H1 (cell line): ENCODE data around the gene NSMCE3. TPM values are rescaled to one million over a fixed set of nuclear protein-coding genes. Genes with fewer than 3 reads are reported as not detected.
"Not testable (repeated sequence)": the region's sequence is repeated elsewhere in the genome, so short reads cannot be mapped to it uniquely, and the experiment has no call there.

Source experiments
- CTCF ChIA-PET: fragments of 300-600 bp; sonication (Branson Sonifier 250); formaldehyde crosslinking; loops from one replicate; lab custom pipeline; 2021; ENCODE audit not compliant: partially characterized antibody; lab: Charles Lee
- POLR2A ChIA-PET: fragments of 300-600 bp; sonication (Branson Sonifier 250); formaldehyde crosslinking; loops from one replicate; lab custom pipeline; 2021; ENCODE audit warnings: inconsistent platforms; ENCODE audit not compliant: partially characterized antibody; lab: Charles Lee
- DNase-seq, 2 experiments: peaks; one replicate each; pipeline versions ENCODE4 v3.0.0 to v3.0.0-alpha.2; 2010 to 2022; ENCODE audit warnings: low spot score in 2 of 2, low read depth in 1 of 2, mixed read lengths in 1 of 2
- FAIRE-seq: peaks from 2 replicates; lab custom pipeline; 2011; peaks lifted over from hg19 to GRCh38; lab: Jason Lieb, UNC
- H2AFZ ChIP-seq: 2 replicates; pipeline ENCODE4 v1.8.1; 2012; ENCODE audit warnings: low read length, inconsistent platforms
- H2AK5ac ChIP-seq: 2 replicates; pipeline ENCODE4 v1.6.1; 2013; ENCODE audit warnings: low read depth, low read length
- H2BK120ac ChIP-seq: replicated peaks from 2 replicates; pipeline ENCODE3; 2013; ENCODE audit warnings: low read depth, low read length, inconsistent platforms
- H2BK12ac ChIP-seq: 2 replicates; pipeline ENCODE4 v1.6.1; 2013; ENCODE audit warnings: low read depth, low read length
- H2BK15ac ChIP-seq: 2 replicates; pipeline ENCODE4 v1.6.1; 2013; ENCODE audit warnings: low read length
- H2BK20ac ChIP-seq: 2 replicates; pipeline ENCODE4 v1.6.1; 2013; ENCODE audit warnings: low read length
- H2BK5ac ChIP-seq: 2 replicates; pipeline ENCODE4 v1.6.1; 2013; ENCODE audit warnings: low read depth, low read length
- H3K14ac ChIP-seq: 2 replicates; pipeline ENCODE4 v1.6.1; 2013; ENCODE audit warnings: inconsistent platforms; ENCODE audit not compliant: insufficient read length
- H3K18ac ChIP-seq: 2 replicates; pipeline ENCODE4 v1.6.1; 2013; ENCODE audit warnings: low read length; ENCODE audit errors: extremely low read depth
- H3K23ac ChIP-seq: 2 replicates; pipeline ENCODE4 v1.6.1; 2013; ENCODE audit warnings: inconsistent platforms; ENCODE audit not compliant: insufficient read length
- H3K23me2 ChIP-seq: 2 replicates; pipeline ENCODE4 v1.6.1; 2013; ENCODE audit warnings: low read depth, low read length
- H3K27ac ChIP-seq: 2 replicates; pipeline ENCODE4 v1.6.1; 2011; ENCODE audit warnings: low read depth, low read length, inconsistent platforms
- H3K27me3 ChIP-seq, 4 experiments: replicated peaks in 1 of 4; 1 replicate in 1 of 4; 2 replicates in 3 of 4; pipeline versions ENCODE4 v1.6.1 to v1.8.1; 2011 to 2013; ENCODE audit warnings: low read length in 3 of 4, mild to moderate bottlenecking in 3 of 4, inconsistent platforms in 2 of 4, mixed read lengths in 2 of 4, moderate library complexity in 1 of 4; ENCODE audit not compliant: control insufficient read depth in 3 of 4, insufficient read depth in 3 of 4; ENCODE audit errors: extremely low read depth in 1 of 4
- H3K36me3 ChIP-seq, 4 experiments: 2 replicates each; pipeline versions ENCODE4 v1.6.1 to v1.8.1; 2011 to 2013; ENCODE audit warnings: mild to moderate bottlenecking in 4 of 4, low read length in 3 of 4, moderate library complexity in 2 of 4, control low read depth in 1 of 4, inconsistent platforms in 1 of 4; ENCODE audit not compliant: insufficient read depth in 4 of 4, control insufficient read depth in 2 of 4
- H3K4ac ChIP-seq: replicated peaks from 2 replicates; pipeline ENCODE3; 2013; ENCODE audit warnings: low read length, low read depth, mixed read lengths, inconsistent platforms; ENCODE audit not compliant: insufficient read length
- H3K4me1 ChIP-seq, 4 experiments: replicated peaks in 1 of 4; 1 replicate in 1 of 4; 2 replicates in 3 of 4; pipeline versions ENCODE4 v1.6.1 to v1.8.1; 2011 to 2013; ENCODE audit warnings: low read length in 3 of 4, inconsistent platforms in 2 of 4, mixed read lengths in 1 of 4; ENCODE audit not compliant: insufficient read depth in 4 of 4, control insufficient read depth in 3 of 4
- H3K4me2 ChIP-seq, 2 experiments: 2 replicates each; pipeline versions ENCODE4 v1.6.1 to v1.8.1; 2011 to 2013; ENCODE audit warnings: low read depth in 2 of 2, low read length in 2 of 2, control low read depth in 1 of 2, inconsistent platforms in 1 of 2, mild to moderate bottlenecking in 1 of 2; ENCODE audit not compliant: insufficient read depth in 1 of 2
- H3K4me3 ChIP-seq, 4 experiments: fragments of 200-600, 300-600 bp in 1 of 4; sonication (generic), shearing (Covaris generic), sonication (Bioruptor Twin) in 1 of 4; 2 replicates each; pipeline versions ENCODE4 v1.5.1 to v1.8.1; 2011 to 2016; ENCODE audit warnings: low read length in 4 of 4, low read depth in 3 of 4, control low read depth in 2 of 4, inconsistent platforms in 2 of 4, mild to moderate bottlenecking in 2 of 4, mixed read lengths in 1 of 4, moderate library complexity in 1 of 4; ENCODE audit not compliant: insufficient read depth in 2 of 4; ENCODE audit errors: extremely low read depth in 1 of 4
- H3K56ac ChIP-seq: replicated peaks from 2 replicates; pipeline ENCODE3; 2013; ENCODE audit warnings: low read depth, mild to moderate bottlenecking, mixed read lengths, low read length, inconsistent platforms; ENCODE audit not compliant: insufficient read length
- H3K79me1 ChIP-seq: 2 replicates; pipeline ENCODE4 v1.6.1; 2013; ENCODE audit warnings: low read depth, low read length, control low read depth
- H3K79me2 ChIP-seq, 2 experiments: 2 replicates each; pipeline versions ENCODE4 v1.6.1 to v1.8.1; 2012 to 2013; ENCODE audit warnings: low read length in 2 of 2, mild to moderate bottlenecking in 2 of 2, inconsistent platforms in 1 of 2; ENCODE audit not compliant: insufficient read depth in 2 of 2, control insufficient read depth in 1 of 2
- H3K9ac ChIP-seq, 4 experiments: replicated peaks in 1 of 4; 1 replicate in 1 of 4; 2 replicates in 3 of 4; pipeline versions ENCODE4 v1.6.1 to v1.8.1; 2011 to 2013; ENCODE audit warnings: low read depth in 3 of 4, low read length in 3 of 4, control low read depth in 2 of 4, mild to moderate bottlenecking in 2 of 4, moderate library complexity in 2 of 4, inconsistent platforms in 1 of 4; ENCODE audit errors: extremely low read depth in 1 of 4
- H3K9me3 ChIP-seq, 2 experiments: 2 replicates each; pipeline versions ENCODE4 v1.6.1 to v1.8.1; 2012 to 2013; ENCODE audit warnings: mild to moderate bottlenecking in 2 of 2, moderate library complexity in 2 of 2, control low read depth in 1 of 2, inconsistent platforms in 1 of 2, low read depth in 1 of 2, low read length in 1 of 2, mixed read lengths in 1 of 2; ENCODE audit not compliant: insufficient read depth in 2 of 2
- H4K20me1 ChIP-seq, 2 experiments: replicated peaks in 1 of 2; 2 replicates each; pipeline versions ENCODE3 to v1.8.1; 2011 to 2013; ENCODE audit warnings: inconsistent platforms in 2 of 2, low read length in 2 of 2, mild to moderate bottlenecking in 1 of 2; ENCODE audit not compliant: insufficient read depth in 2 of 2, control insufficient read depth in 1 of 2
- H4K5ac ChIP-seq: 2 replicates; pipeline ENCODE4 v1.6.1; 2013; ENCODE audit warnings: low read length, low read depth, mixed read lengths, inconsistent platforms; ENCODE audit not compliant: insufficient read length
- H4K8ac ChIP-seq: 2 replicates; pipeline ENCODE4 v1.8.0; 2013; ENCODE audit warnings: mild to moderate bottlenecking, moderate library complexity, low read length, inconsistent platforms; ENCODE audit not compliant: insufficient read depth; ENCODE audit errors: extremely low read depth
- H4K91ac ChIP-seq: replicated peaks from 2 replicates; pipeline ENCODE3; 2013; ENCODE audit warnings: low read length, mixed read lengths, inconsistent platforms; ENCODE audit not compliant: insufficient read length
- WGBS, 2 experiments: shearing (Covaris generic) in 1 of 2; methylation state at CpG; one replicate each; pipeline versions ENCODE4 v1.1.6 to v1.1.7; 2013 to 2015; ENCODE audit warnings: low lambda C conversion rate in 2 of 2, mixed read lengths in 2 of 2, inconsistent platforms in 1 of 2, low coverage in 1 of 2, missing lambda C conversion rate in 1 of 2; ENCODE audit not compliant: insufficient replicate concordance in 2 of 2, insufficient coverage in 1 of 2, insufficient read length in 1 of 2; ENCODE audit errors: extremely low coverage in 1 of 2, missing lambda C conversion rate in 1 of 2; 5-methylcytosine and 5-hydroxymethylcytosine counted together
- polyA plus RNA-seq, 7 experiments: library from polyadenylated mRNA; depleted of rRNA in 3 of 7; stranded (reverse) in 5 of 7; unstranded in 2 of 7; fragments of >200 nt in 5 of 7; fragments of 200-250 nt in 2 of 7; gene quantifications; 1 replicate in 5 of 7; 2 replicates in 1 of 7; 4 replicates in 1 of 7; pipeline versions ENCODE4 v1.2.1 to v1.2.3, GENCODE V29; 2011 to 2013; ENCODE audit warnings: missing spikeins in 2 of 7, mixed read lengths in 2 of 7
- total RNA-seq: library from RNA; stranded (reverse); fragmentation: NEBNext Ultra II Directional; extraction: Animal tissue kit (Norgen Biotek cat#: 25700); gene quantifications from 2 replicates; pipeline ENCODE4 v1.2.1, GENCODE V29; 2021

The NSMCE3 gene
- total and polyA plus RNA-seq, 2 of the 8 experiments (the other 6 are each of a cell fraction or from before 2014, with no cell fraction given), result 4.3 to 6.7 TPM

DNA sequence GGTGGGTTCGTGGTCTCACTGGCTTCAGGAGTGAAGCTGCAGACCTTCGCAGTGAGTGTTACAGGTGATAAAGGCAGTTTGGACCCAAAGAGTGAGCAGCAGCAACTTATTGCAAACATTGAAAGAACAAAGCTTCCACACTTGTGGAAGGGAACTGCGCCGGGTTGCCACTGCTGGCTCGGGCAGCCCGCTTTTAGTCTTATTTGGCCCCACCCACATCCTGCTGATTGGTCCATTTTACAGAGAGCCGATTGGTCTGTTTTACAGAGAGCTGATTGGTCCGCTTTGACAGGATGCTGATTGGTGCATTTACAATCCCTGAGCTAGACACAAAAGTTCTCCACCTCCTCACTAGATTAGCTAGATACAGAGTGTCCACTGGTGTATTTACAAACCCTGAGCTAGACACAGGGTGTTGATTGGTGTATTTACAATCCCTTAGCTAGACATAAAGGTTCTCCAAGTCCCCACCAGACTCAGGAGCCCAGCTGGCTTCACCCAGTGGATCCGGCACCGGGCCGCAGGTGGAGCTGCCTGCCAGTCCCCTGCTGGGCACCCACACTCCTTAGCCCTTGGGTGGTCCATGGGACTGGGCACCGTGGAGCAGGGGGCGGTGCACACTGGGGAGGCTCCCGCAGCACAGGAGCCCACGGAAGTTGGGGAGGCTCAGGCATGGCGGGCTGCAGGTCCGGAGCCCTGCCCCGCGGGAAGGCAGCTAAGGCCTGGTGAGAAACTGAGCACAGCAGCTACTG is 45.2 kb downstream of the NSMCE3 start:
- not testable (repeated sequence) for H3K4me1 ChIP-seq, H4K91ac ChIP-seq, H2BK20ac ChIP-seq, H3K36me3 ChIP-seq, H2AK5ac ChIP-seq, DNase-seq, H4K5ac ChIP-seq, FAIRE-seq, H2BK5ac ChIP-seq, H4K8ac ChIP-seq, H3K9ac ChIP-seq, H3K18ac ChIP-seq, H3K27ac ChIP-seq, H3K4ac ChIP-seq, H3K23ac ChIP-seq, H4K20me1 ChIP-seq, H3K56ac ChIP-seq, H3K14ac ChIP-seq, H3K27me3 ChIP-seq, H3K4me3 ChIP-seq, H3K9me3 ChIP-seq, H2BK12ac ChIP-seq, H3K79me1 ChIP-seq, H3K79me2 ChIP-seq, H2BK120ac ChIP-seq, H2BK15ac ChIP-seq, H3K23me2 ChIP-seq, H3K4me2 ChIP-seq, H2AFZ ChIP-seq
- POLR2A ChIA-PET, result interaction anchor here (1.4 kb wide), 1 partner anchor 9 kb away, joined by 3 read pairs; no protein-coding TSS in a partner anchor
- 87% methylated on average over 18 of the region's 19 CpGs; no CpG with 5 or more reads in 1 of the 2 experiments for WGBS, 2 experiments
- CTCF ChIA-PET, result interaction anchor here (1.1 to 3.8 kb wide), 3 partner anchors 9 to 84 kb away, joined by 3 to 9 read pairs (median 3); no protein-coding TSS in a partner anchor
